ENCODE results near the gene HEATR5B. TPM values are rescaled to one million over a fixed set of nuclear protein-coding genes. Genes with fewer than 3 reads are reported as not detected.
"Not testable (repeated sequence)": the region's sequence is repeated elsewhere in the genome, so short reads cannot be mapped to it uniquely, and the experiment has no call there.

The HEATR5B gene
- total and polyA plus RNA-seq, 7 donors = 3.0 to 6.9 (median 5.4) TPM

GRCh38 chr2:36941867-36942266, 142.3 kb downstream of the HEATR5B start:
- Histone ChIP-seq H3K4me1 (no peaks in the 10 kb centered on the region), H3K4me3 (no peak overlapping the region), H3K36me3 (ENCODE audit: insufficient read depth in 1 of 2, low read depth in 1 of 2) (no peaks in the 10 kb centered on the region), H3K9me3 (no peaks in the 10 kb centered on the region), H3K27me3 (ENCODE audit: insufficient read depth in 3 of 3, low read length in 2 of 3) (no peaks in the 10 kb centered on the region), H3K27ac (no peak overlapping the region)
- ATAC-seq = no peak
- WGBS, 3 donors = 94 to 96% (median 95%) methylated on average over 4 of the region's 4 CpGs
- DNase-seq = no peak
- no peak for TF ChIP-seq CTCF (IDR thresholded peaks at IDR 0.05)
- intact Hi-C loops (cut with DNase I) = no loop called here

GRCh38 chr2:36936526-36936925, 147.6 kb downstream of the HEATR5B start:
- H3K4me1 ChIP-seq; ATAC-seq; H3K9me3 ChIP-seq; H3K27me3 ChIP-seq (ENCODE audit: insufficient read depth in 3 of 3, low read length in 2 of 3); intact Hi-C loops (cut with DNase I); DNase-seq; H3K36me3 ChIP-seq (ENCODE audit: insufficient read depth in 1 of 2, low read depth in 1 of 2); H3K4me3 ChIP-seq; H3K27ac ChIP-seq: not testable (repeated sequence)

GRCh38 chr2:36931688-36932087, 152.5 kb downstream of the HEATR5B start:
- peak overlapping the region; percentile 71 for H3K27ac ChIP-seq
- ATAC-seq; H3K27me3 ChIP-seq (ENCODE audit: insufficient read depth in 3 of 3, low read length in 2 of 3); H3K4me3 ChIP-seq; DNase-seq; H3K36me3 ChIP-seq (ENCODE audit: insufficient read depth in 1 of 2, low read depth in 1 of 2); H3K9me3 ChIP-seq; intact Hi-C loops (cut with DNase I): not testable (repeated sequence)
- H3K4me1 ChIP-seq = peaks cover 13% of the 10 kb centered on the region
- WGBS, 3 donors = 97 to 98% (median 98%) methylated on average over 6 of the region's 6 CpGs

Other genes with a start within 250 kb of the HEATR5B start
- gene STRN, start 117.8 kb downstream of the HEATR5B start, total RNA-seq = 10 to 100 TPM; 28.1 to 41.4 (median 29.5) TPM
- 10 to 100 TPM; 12.7 to 48.5 (median 27.6) TPM for gene STRN, start 117.8 kb downstream of the HEATR5B start, polyA plus RNA-seq
- 1 to 10 TPM; 2.0 to 4.7 (median 4.0) TPM for gene GPATCH11, start 146 bp upstream of the HEATR5B start, total RNA-seq
- gene GPATCH11, start 146 bp upstream of the HEATR5B start, polyA plus RNA-seq = 1 to 10 TPM; 2.9 to 9.1 (median 3.1) TPM
- gene EIF2AK2, start 72.6 kb upstream of the HEATR5B start, total RNA-seq = 10 to 100 TPM in 2 of 4 donors, 1 to 10 TPM in 2; 6.7 to 16.6 (median 11.0) TPM
- 1 to 10 TPM; 1.1 to 5.4 (median 2.1) TPM for gene EIF2AK2, start 72.6 kb upstream of the HEATR5B start, polyA plus RNA-seq
- gene SULT6B1, start 104.3 kb upstream of the HEATR5B start, total RNA-seq = not detected
- not detected for gene SULT6B1, start 104.3 kb upstream of the HEATR5B start, polyA plus RNA-seq
- 10 to 100 TPM; 47.3 to 78.0 (median 57.5) TPM for gene CEBPZOS, start 112.1 kb upstream of the HEATR5B start, total RNA-seq
- gene CEBPZOS, start 112.1 kb upstream of the HEATR5B start, polyA plus RNA-seq = 10 to 100 TPM; 30.6 to 51.6 (median 34.6) TPM
- 10 to 100 TPM; 31.7 to 76.6 (median 64.9) TPM for gene CEBPZ, start 147.2 kb upstream of the HEATR5B start, total RNA-seq
- gene CEBPZ, start 147.2 kb upstream of the HEATR5B start, polyA plus RNA-seq = 100 to 1,000 TPM in 1 of 3 donors, 10 to 100 TPM in 2; 68.9 to 124 (median 77.1) TPM
- 10 to 100 TPM; 20.8 to 31.1 (median 23.3) TPM for gene NDUFAF7, start 147.3 kb upstream of the HEATR5B start, total RNA-seq
- 10 to 100 TPM; 15.1 to 19.1 (median 18.0) TPM for gene NDUFAF7, start 147.3 kb upstream of the HEATR5B start, polyA plus RNA-seq
- 10 to 100 TPM; 17.1 to 21.4 (median 18.8) TPM for gene PRKD3, start 240.5 kb upstream of the HEATR5B start, total RNA-seq
- 1 to 10 TPM; 5.5 to 7.1 (median 6.2) TPM for gene PRKD3, start 240.5 kb upstream of the HEATR5B start, polyA plus RNA-seq

Measured in psoas muscle (tissue), 8 donors.